Measurements from ENCODE around the gene CCDC61. TPM values are rescaled to one million over a fixed set of nuclear protein-coding genes. Genes with fewer than 3 reads are reported as not detected.

The CCDC61 gene
- total and polyA plus RNA-seq, 2 donors (not counting 1 experiment from before 2014, with no cell fraction given): 20.6 to 30.1 TPM

GRCh38 chr19:46023311-46023779 is 28.1 kb downstream of the CCDC61 start:
- no peaks in the 10 kb centered on the region for H3K36me3 ChIP-seq (replicated peaks in 1 of 2; ENCODE audit: control extremely low read depth in 1 of 2, control insufficient read depth in 1 of 2, extremely low read depth in 1 of 2, insufficient read depth in 2 of 2, low read length in 1 of 2)
- Mint-ChIP-seq H3K27me3 (peaks cover 26% of the 10 kb centered on the region), H3K9me3 (ENCODE audit: insufficient read depth) (no peaks in the 10 kb centered on the region), H3K4me3 (no peak overlapping the region), H3K4me1 (no peaks in the 10 kb centered on the region), H3K27ac (no peak overlapping the region)
- H3K9ac ChIP-seq (ENCODE audit: low read length): no peak overlapping the region
- DNase-seq: no peak
- peaks cover 0 to 27% (median 19%) of the 10 kb centered on the region in 4 experiments for H3K27me3 ChIP-seq (replicated peaks in 1 of 4; ENCODE audit: control extremely low read depth in 1 of 4, control insufficient read depth in 3 of 4, insufficient read depth in 4 of 4, low read length in 3 of 4)
- no peaks in the 10 kb centered on the region for H3K79me2 ChIP-seq (ENCODE audit: control insufficient read depth, insufficient read depth, low read length)
- H3K4me3 ChIP-seq (ENCODE audit: control extremely low read depth in 1 of 5, extremely low read depth in 1 of 5, insufficient read depth in 1 of 5, low read depth in 2 of 5, low read length in 4 of 5): no peak overlapping the region
- peaks cover 0 to 9% (median 0%) of the 10 kb centered on the region in 3 donors for H3K9me3 ChIP-seq (ENCODE audit: control extremely low read depth in 1 of 3, control insufficient read depth in 2 of 3, insufficient read depth in 1 of 3, low read length in 2 of 3)
- ChIA-PET POLR2A (no interaction called here), CTCF (no interaction called here)
- intact Hi-C loops (cut with micrococcal nuclease): no loop called here
- TF ChIP-seq CTCF (IDR thresholded peaks at IDR 0.05) (no peak), EZH2 (IDR thresholded peaks at IDR 0.05; ENCODE audit: borderline replicate concordance, insufficient read depth, low read depth, low read length, poor library complexity, severe bottlenecking) (no peak)
- no peaks in the 10 kb centered on the region for H4K20me1 ChIP-seq (ENCODE audit: control insufficient read depth, insufficient read depth, low read length, poor library complexity, severe bottlenecking)
- no peaks in the 10 kb centered on the region for H3K4me1 ChIP-seq (ENCODE audit: control insufficient read depth in 2 of 2, insufficient read depth in 2 of 2, low read length in 2 of 2)
- no peak for ATAC-seq (ENCODE audit: low read depth)
- 35% methylated on average over 7 of the region's 11 CpGs for WGBS (ENCODE audit: insufficient coverage)
- H2AFZ ChIP-seq (ENCODE audit: insufficient read depth, low read depth, low read length, poor library complexity, severe bottlenecking): no peak overlapping the region
- H3K27ac ChIP-seq (ENCODE audit: low read length in 2 of 2): no peak overlapping the region
- no peak overlapping the region for H3K4me2 ChIP-seq (replicated peaks; ENCODE audit: low read depth, low read length, poor library complexity, severe bottlenecking)

DNA sequence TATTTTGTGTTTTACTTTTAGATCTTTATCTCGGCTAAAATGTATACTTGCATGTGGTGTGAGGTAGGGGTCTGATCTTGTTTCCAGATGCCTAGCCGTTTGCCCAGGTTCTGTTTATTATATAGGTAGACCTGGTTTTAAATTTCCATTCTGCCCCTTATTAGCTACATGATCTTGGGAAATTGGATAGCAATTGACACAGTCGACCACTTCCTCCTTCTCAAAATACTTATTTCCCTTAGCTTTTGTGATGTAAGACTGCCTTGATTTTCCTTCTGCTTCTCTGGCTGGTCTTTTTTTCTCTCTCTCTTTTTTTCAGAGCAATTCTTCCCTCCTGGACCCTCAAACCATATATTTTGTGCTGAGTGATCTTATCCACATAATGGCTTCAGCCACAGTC is 30.6 kb downstream of the CCDC61 start:
- no peak overlapping the region for H2AFZ ChIP-seq (ENCODE audit: insufficient read depth, low read depth, low read length, poor library complexity, severe bottlenecking)
- Mint-ChIP-seq H3K4me1 (peaks cover 2% of the 10 kb centered on the region), H3K9me3 (ENCODE audit: insufficient read depth) (no peaks in the 10 kb centered on the region), H3K4me3 (no peak overlapping the region), H3K27ac (no peak overlapping the region), H3K27me3 (peaks cover 35% of the 10 kb centered on the region)
- H3K4me2 ChIP-seq (replicated peaks; ENCODE audit: low read depth, low read length, poor library complexity, severe bottlenecking): no peak overlapping the region
- ChIA-PET POLR2A (no interaction called here), CTCF (interaction anchor here (1.1 to 5.7 kb wide), 5 partner anchors 9 to 239 kb away, joined by 3 to 62 read pairs (median 17); no protein-coding TSS in a partner anchor)
- intact Hi-C loops (cut with micrococcal nuclease): no loop called here
- DNase-seq: no peak
- H3K4me1 ChIP-seq (ENCODE audit: control insufficient read depth in 2 of 2, insufficient read depth in 2 of 2, low read length in 2 of 2): peaks cover 0 to 5% of the 10 kb centered on the region in 2 donors
- H3K4me3 ChIP-seq (ENCODE audit: control extremely low read depth in 1 of 5, extremely low read depth in 1 of 5, insufficient read depth in 1 of 5, low read depth in 2 of 5, low read length in 4 of 5): no peak overlapping the region
- no peak overlapping the region for H3K9ac ChIP-seq (ENCODE audit: low read length)
- TF ChIP-seq CTCF (IDR thresholded peaks at IDR 0.05) (no peak), EZH2 (IDR thresholded peaks at IDR 0.05; ENCODE audit: borderline replicate concordance, insufficient read depth, low read depth, low read length, poor library complexity, severe bottlenecking) (no peak)
- H4K20me1 ChIP-seq (ENCODE audit: control insufficient read depth, insufficient read depth, low read length, poor library complexity, severe bottlenecking): no peaks in the 10 kb centered on the region
- WGBS (ENCODE audit: insufficient coverage): no CpG with 5 or more reads among the region's 3 CpGs
- peaks cover 0 to 33% (median 20%) of the 10 kb centered on the region in 4 experiments for H3K27me3 ChIP-seq (replicated peaks in 1 of 4; ENCODE audit: control extremely low read depth in 1 of 4, control insufficient read depth in 3 of 4, insufficient read depth in 4 of 4, low read length in 3 of 4)
- H3K36me3 ChIP-seq (replicated peaks in 1 of 2; ENCODE audit: control extremely low read depth in 1 of 2, control insufficient read depth in 1 of 2, extremely low read depth in 1 of 2, insufficient read depth in 2 of 2, low read length in 1 of 2): no peaks in the 10 kb centered on the region
- no peak for ATAC-seq (ENCODE audit: low read depth)
- H3K27ac ChIP-seq (ENCODE audit: low read length in 2 of 2): no peak overlapping the region
- peaks cover 0 to 9% (median 0%) of the 10 kb centered on the region in 3 donors for H3K9me3 ChIP-seq (ENCODE audit: control extremely low read depth in 1 of 3, control insufficient read depth in 2 of 3, insufficient read depth in 1 of 3, low read length in 2 of 3)
- H3K79me2 ChIP-seq (ENCODE audit: control insufficient read depth, insufficient read depth, low read length): no peaks in the 10 kb centered on the region

Measured in B cell (primary cell).